Measurements from ENCODE around the gene GIMAP6.

DNA sequence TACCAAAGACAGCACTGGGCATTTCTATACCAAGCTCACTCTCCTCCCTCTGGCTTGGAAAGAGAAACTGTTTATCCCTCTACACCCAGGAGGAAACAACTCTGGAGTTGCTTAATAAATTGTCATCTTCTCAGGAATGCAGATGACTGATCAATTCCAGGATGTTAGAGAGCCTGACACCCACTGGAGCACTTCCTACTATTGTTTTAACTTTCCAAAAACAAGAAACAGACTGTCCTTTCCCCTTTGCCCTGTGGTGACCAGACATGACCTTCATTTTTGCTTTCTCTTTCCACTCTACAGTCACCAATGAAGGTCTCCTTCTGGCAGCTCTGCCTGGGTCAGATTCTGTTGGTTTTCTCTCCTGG lies 45.4 kb downstream of the GIMAP6 start:
- TF ChIP-seq, protein P1, sequence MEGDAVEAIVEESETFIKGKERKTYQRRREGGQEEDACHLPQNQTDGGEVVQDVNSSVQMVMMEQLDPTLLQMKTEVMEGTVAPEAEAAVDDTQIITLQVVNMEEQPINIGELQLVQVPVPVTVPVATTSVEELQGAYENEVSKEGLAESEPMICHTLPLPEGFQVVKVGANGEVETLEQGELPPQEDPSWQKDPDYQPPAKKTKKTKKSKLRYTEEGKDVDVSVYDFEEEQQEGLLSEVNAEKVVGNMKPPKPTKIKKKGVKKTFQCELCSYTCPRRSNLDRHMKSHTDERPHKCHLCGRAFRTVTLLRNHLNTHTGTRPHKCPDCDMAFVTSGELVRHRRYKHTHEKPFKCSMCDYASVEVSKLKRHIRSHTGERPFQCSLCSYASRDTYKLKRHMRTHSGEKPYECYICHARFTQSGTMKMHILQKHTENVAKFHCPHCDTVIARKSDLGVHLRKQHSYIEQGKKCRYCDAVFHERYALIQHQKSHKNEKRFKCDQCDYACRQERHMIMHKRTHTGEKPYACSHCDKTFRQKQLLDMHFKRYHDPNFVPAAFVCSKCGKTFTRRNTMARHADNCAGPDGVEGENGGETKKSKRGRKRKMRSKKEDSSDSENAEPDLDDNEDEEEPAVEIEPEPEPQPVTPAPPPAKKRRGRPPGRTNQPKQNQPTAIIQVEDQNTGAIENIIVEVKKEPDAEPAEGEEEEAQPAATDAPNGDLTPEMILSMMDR (IDR thresholded peaks at IDR 0.05), result no peak
- TF ChIP-seq POLR2A (IDR thresholded peaks at IDR 0.05) (no peak), POLR2AphosphoS5 (IDR thresholded peaks at IDR 0.05; ENCODE audit: insufficient read depth in 1 of 2, low read depth in 1 of 2) (peak in 1 of 2 donors; percentile 81)

All from vagina (tissue), 2 donors.